Measurements from ENCODE around the gene KSR1. TPM values are rescaled to one million over a fixed set of nuclear protein-coding genes. Genes with fewer than 3 reads are reported as not detected.
"Not testable (repeated sequence)": the region's sequence is repeated elsewhere in the genome, so short reads cannot be mapped to it uniquely, and the experiment has no call there.

The KSR1 gene
- 10 to 100 TPM in 1 of 2 donors, 1 to 10 TPM in 1; 7.9 to 10.2 TPM for total RNA-seq

DNA sequence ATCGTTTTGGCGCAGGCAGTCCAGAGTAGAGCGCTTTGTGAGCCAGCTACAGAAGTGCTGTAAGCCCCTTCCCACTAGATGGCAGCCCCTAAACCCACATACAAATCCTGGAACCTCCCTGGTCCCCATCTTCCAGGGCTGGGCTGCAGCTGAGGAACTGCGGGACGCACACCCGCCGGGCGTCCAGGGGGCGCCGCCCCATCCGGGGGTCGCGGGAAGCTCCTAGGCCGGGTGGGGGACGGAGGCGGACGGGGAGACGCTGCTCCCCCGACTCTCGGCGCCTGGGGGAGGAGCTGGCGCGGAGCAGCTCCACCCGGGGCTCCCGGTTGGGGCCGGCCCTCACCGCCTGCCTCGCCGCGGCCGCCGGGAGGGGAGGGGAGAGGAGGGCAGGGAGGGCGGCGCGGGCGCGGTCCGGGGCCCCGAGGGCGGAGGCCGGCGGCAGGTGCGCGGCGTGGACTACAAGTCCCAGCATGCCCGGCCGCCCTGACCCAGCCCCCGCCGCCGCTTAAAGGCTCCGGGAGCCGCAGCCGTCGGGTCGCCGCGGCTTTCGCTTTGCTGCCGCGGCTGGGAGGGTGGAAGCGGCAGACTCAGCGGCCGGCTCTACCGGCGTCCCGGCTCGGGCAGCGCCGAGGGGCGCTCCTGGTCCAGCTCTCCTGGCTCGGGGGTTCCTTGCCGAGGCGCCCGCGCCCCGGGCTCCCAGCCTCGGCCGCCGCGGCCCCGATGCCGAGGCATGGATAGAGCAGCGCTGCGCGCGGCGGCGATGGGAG lies at the start of gene KSR1:
Gene KSR1 (plus strand): TSS at position 535 of the 767 bp plus-strand sequence. CDS start 196 bp downstream, at position 731.
- peaks cover 0 to 22% of the 10 kb centered on the region in 2 donors for H3K4me1 ChIP-seq
- TF ChIP-seq, protein P1, sequence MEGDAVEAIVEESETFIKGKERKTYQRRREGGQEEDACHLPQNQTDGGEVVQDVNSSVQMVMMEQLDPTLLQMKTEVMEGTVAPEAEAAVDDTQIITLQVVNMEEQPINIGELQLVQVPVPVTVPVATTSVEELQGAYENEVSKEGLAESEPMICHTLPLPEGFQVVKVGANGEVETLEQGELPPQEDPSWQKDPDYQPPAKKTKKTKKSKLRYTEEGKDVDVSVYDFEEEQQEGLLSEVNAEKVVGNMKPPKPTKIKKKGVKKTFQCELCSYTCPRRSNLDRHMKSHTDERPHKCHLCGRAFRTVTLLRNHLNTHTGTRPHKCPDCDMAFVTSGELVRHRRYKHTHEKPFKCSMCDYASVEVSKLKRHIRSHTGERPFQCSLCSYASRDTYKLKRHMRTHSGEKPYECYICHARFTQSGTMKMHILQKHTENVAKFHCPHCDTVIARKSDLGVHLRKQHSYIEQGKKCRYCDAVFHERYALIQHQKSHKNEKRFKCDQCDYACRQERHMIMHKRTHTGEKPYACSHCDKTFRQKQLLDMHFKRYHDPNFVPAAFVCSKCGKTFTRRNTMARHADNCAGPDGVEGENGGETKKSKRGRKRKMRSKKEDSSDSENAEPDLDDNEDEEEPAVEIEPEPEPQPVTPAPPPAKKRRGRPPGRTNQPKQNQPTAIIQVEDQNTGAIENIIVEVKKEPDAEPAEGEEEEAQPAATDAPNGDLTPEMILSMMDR (IDR thresholded peaks at IDR 0.05): peak in 1 of 2 donors; percentile 66
- DNase-seq (ENCODE audit: low spot score): peak; percentile 83
- H3K36me3 ChIP-seq: no peaks in the 10 kb centered on the region
- H3K4me3 ChIP-seq: peak within 1 kb of the TSS; percentile 82 to 89
- H3K27me3 ChIP-seq: no peaks in the 10 kb centered on the region
- no peaks in the 10 kb centered on the region for H3K9me3 ChIP-seq
- H3K27ac ChIP-seq: peak within 1 kb of the TSS; percentile 86 to 88

DNA sequence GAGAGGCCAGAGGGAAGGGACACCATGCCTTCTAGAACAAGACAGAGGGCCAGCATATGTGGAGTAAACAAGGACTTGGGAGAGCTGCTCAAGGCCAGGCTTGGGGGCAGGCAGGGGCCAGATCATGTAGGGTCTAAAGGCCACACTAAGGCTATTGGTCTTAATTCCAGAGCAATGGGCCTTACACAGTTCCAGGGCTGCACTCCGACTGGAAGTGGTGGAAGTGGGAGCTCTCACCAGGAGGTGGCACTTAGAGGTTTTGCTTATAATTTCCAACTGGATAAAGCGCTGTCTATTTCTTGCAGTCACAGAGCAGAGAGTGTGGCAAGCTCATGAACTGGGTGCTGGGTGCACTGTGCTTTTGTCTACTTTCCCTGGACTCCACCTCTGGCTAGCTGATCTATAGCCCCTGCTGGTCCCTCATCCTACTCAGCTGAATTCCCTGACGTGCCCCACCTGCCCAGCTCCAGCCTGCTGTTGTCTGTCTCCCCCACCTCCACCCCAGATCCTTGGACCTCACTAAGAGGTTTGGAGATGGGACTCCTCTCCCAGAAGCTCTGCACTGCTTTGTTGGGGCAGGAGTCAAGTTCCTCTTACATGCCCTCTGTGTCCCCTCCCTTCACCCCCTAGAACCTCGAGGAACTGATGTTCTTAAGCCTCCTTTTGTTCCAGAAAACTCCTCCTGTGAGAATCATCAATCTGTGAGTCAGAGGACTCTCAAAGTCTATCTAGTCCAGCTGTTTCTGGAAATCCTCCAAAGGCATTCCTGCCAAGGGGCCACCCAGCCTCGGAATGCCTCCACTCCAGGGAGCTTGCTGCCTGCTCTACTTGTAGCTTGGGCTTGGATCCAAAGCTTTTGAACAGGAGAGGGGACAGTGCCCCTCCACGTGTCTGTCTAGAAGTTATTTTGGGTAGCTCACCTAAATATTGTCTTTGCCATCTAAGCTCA lies 48.1 kb upstream of the KSR1 start:
- DNase-seq (ENCODE audit: low spot score): no peak
- Histone ChIP-seq H3K4me1 (peaks cover 0 to 13% of the 10 kb centered on the region in 2 donors), H3K9me3 (no peaks in the 10 kb centered on the region), H3K36me3 (no peaks in the 10 kb centered on the region), H3K27ac (no peak overlapping the region), H3K27me3 (no peaks in the 10 kb centered on the region), H3K4me3 (no peak overlapping the region)
- TF ChIP-seq, protein P1 (IDR thresholded peaks at IDR 0.05): no peak

DNA sequence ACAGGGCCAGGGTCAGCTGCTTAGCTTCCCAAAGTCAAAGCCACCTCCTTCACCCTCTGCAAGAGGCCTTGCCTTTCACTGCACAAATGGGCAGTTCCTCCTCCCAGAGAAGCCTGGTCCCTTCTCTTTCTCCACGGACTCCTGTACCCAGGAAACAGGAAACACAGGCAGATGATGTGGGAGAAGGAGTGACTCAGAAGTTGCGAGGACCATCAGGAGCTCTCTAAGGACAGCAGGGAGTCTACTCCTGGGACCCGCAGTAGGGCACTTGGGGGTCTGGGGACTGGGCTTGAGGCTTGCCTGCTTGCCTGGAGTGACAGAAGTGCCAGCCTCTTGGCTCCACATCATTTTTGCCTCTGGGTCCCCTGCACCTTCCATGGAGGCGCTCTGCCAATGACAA lies 47.4 kb upstream of the KSR1 start:
- TF ChIP-seq, protein P1 (IDR thresholded peaks at IDR 0.05): no peak
- H3K27ac ChIP-seq: no peak overlapping the region
- H3K4me3 ChIP-seq: no peak overlapping the region
- no peaks in the 10 kb centered on the region for H3K36me3 ChIP-seq
- DNase-seq (ENCODE audit: low spot score): no peak
- no peaks in the 10 kb centered on the region for H3K27me3 ChIP-seq
- H3K4me1 ChIP-seq: peaks cover 0 to 13% of the 10 kb centered on the region in 2 donors
- no peaks in the 10 kb centered on the region for H3K9me3 ChIP-seq

DNA sequence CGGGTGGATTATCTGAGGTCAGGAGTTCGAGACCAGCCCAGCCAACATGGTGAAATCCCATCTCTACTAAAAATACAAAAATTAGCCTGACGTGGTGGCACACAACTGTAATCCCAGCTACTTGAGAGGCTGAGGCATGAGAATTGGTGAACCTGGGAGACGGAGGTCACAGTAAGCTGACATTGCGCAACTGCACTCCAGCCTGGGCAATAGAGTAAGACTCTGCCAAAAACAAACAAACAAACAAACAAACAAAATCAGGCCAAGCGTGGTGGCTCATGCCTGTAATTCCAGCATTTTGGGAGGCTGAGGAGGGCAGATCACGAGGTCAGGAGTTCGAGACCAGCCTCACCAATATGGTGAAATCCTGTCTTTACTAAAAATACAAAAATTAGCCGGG lies 44.1 kb upstream of the KSR1 start:
- not testable (repeated sequence) for H3K36me3 ChIP-seq; DNase-seq (ENCODE audit: low spot score); H3K9me3 ChIP-seq; H3K27ac ChIP-seq; H3K4me3 ChIP-seq; H3K27me3 ChIP-seq
- H3K4me1 ChIP-seq: peaks cover 0 to 13% of the 10 kb centered on the region in 2 donors

DNA sequence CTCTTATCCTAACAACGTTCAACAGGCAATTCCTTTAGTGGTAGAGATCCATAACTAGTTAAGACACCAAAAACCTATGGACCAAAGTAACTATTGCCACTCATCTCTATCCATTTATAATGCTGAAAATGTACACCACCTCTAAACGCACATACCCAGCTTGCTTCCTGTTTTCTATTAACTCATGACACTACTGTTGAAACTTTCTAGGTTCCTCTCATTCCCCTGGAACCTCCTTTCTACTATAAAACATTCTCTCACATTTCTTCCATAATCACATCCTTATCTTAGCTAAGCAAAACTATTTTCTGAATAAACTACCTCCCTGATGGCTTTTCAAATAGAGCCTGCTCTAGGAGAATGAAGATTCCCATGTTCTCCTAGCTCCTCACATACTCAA lies 42.9 kb upstream of the KSR1 start:
- DNase-seq (ENCODE audit: low spot score): no peak
- Histone ChIP-seq H3K27me3 (no peaks in the 10 kb centered on the region), H3K36me3 (no peaks in the 10 kb centered on the region), H3K9me3 (no peaks in the 10 kb centered on the region), H3K27ac (no peak overlapping the region), H3K4me3 (no peak overlapping the region), H3K4me1 (peaks cover 0 to 9% of the 10 kb centered on the region in 2 donors)
- TF ChIP-seq, protein P1 (IDR thresholded peaks at IDR 0.05): no peak

DNA sequence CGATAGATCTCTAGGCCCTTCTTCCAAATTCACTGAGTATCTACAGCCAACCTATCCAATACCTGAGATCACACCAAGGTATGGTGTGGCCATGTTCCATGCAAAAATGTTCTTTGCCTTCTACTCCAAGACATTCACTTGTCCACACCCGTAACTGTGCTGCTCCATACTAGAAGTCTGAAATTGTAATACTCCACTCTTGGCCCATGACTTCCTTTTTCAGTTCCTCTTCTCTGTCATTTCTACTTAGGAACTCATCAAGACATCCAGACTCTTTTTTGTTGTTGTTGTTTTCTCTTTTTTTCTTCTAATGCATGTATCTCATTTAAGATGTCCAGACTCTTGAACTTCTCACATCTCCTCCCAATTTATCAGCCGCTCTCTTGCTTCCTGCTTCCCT lies 42.5 kb upstream of the KSR1 start:
- peaks cover 0 to 4% of the 10 kb centered on the region in 2 donors for H3K4me1 ChIP-seq
- H3K27ac ChIP-seq: no peak overlapping the region
- H3K9me3 ChIP-seq: no peaks in the 10 kb centered on the region
- no peak overlapping the region for H3K4me3 ChIP-seq
- H3K27me3 ChIP-seq: no peaks in the 10 kb centered on the region
- TF ChIP-seq, protein P1 (IDR thresholded peaks at IDR 0.05): no peak
- H3K36me3 ChIP-seq: no peaks in the 10 kb centered on the region
- DNase-seq (ENCODE audit: low spot score): no peak
